ENCODE results near the gene NCF2.

The NCF2 gene

DNA sequence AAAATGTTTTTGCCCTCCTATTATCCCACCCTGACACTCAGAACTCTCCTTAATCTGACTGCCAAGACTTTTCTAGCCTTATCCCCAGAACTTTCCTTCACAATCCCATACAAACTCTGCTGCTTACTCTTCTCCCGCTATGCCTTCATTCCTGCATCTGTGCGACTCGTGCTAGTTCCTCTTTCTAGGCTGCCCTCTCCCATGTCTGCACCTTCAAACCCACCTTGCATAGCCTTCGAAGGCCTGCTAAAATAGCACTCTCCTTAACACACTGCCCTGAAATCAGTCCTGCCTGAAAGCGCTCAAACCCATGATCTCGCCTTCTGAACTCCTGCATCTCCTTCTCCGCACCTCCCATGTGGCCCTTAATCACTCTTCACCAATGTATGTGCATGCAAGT lies 2.5 kb upstream of the NCF2 start:
- no peaks in the 10 kb centered on the region for H3K36me3 ChIP-seq (replicated peaks in 1 of 2; ENCODE audit: control insufficient read depth in 2 of 2, insufficient read depth in 2 of 2, low read length in 2 of 2)
- H3K4me1 ChIP-seq (ENCODE audit: control insufficient read depth in 2 of 2, insufficient read depth in 1 of 2, low read depth in 1 of 2, low read length in 2 of 2): peaks cover 0 to 8% of the 10 kb centered on the region in 2 donors
- no peak overlapping the region for H2BK5ac ChIP-seq (ENCODE audit: low read length)
- H3K18ac ChIP-seq (ENCODE audit: low read length): no peak overlapping the region
- no peak overlapping the region for H2BK120ac ChIP-seq (ENCODE audit: low read depth, low read length)
- no peak overlapping the region for H3K9ac ChIP-seq (ENCODE audit: low read depth, low read length, poor library complexity)
- peak overlapping the region in 1 of 2 donors; percentile 37 for H3K4me3 ChIP-seq (ENCODE audit: low read length in 2 of 2)
- no peak overlapping the region for H4K91ac ChIP-seq (ENCODE audit: low read depth, low read length, poor library complexity)
- no peak overlapping the region for H2BK12ac ChIP-seq (ENCODE audit: low read length)
- no peak overlapping the region for H3K4me2 ChIP-seq (ENCODE audit: insufficient read depth, low read length, poor library complexity, severe bottlenecking)
- no peak for DNase-seq (ENCODE audit: low spot score)
- no peak overlapping the region for H3K14ac ChIP-seq (ENCODE audit: low read length)
- H3K27ac ChIP-seq (replicated peaks; ENCODE audit: low read length): no peak overlapping the region
- H4K8ac ChIP-seq (ENCODE audit: low read depth, low read length): peak overlapping the region; percentile 29
- no peak overlapping the region for H3K4ac ChIP-seq (ENCODE audit: low read length)
- no peak overlapping the region for H2AFZ ChIP-seq (ENCODE audit: low read length)
- no peaks in the 10 kb centered on the region for H3K79me1 ChIP-seq (ENCODE audit: low read depth, low read length)
- H2BK15ac ChIP-seq (ENCODE audit: low read length): no peak overlapping the region
- H2AK5ac ChIP-seq (ENCODE audit: low read depth, low read length): no peak overlapping the region
- no peak overlapping the region for H3K23ac ChIP-seq (ENCODE audit: low read depth, low read length, poor library complexity)
- peaks cover 0 to 15% (median 0%) of the 10 kb centered on the region in 3 experiments for H3K27me3 ChIP-seq (ENCODE audit: control insufficient read depth in 3 of 3, insufficient read depth in 3 of 3, low read depth in 1 of 3, low read length in 3 of 3)
- WGBS, 2 donors (ENCODE audit: extremely low coverage in 2 of 2, insufficient read length in 2 of 2, insufficient replicate concordance in 1 of 2): no CpG with 5 or more reads among the region's 7 CpGs
- H3K9me3 ChIP-seq (replicated peaks in 1 of 2; ENCODE audit: control insufficient read depth in 2 of 2, insufficient read depth in 1 of 2, low read depth in 1 of 2, low read length in 2 of 2): peaks cover 0 to 2% of the 10 kb centered on the region in 2 donors

DNA sequence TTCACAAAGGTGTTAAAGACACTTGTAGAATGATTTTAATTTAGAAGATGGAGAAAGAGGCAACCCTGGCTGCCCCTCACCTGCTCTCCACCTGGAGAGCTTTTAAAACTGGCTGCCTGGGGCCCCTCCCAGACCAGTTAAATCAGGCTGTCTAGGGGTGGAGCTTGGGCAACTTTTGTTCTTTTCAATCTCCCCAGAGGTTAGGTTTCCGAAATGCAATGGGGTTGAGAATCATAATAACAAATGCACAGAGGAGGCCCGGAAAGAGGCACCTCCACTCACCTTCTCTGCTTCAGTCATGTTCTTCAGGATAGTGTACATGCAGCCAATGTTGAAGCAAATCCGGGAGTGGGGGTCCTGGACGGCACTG lies 400 bp downstream of the NCF2 start:
- Histone ChIP-seq H2BK120ac (ENCODE audit: low read depth, low read length) (no peak overlapping the region), H3K9ac (ENCODE audit: low read depth, low read length, poor library complexity) (no peak overlapping the region), H2AK5ac (ENCODE audit: low read depth, low read length) (no peak overlapping the region), H3K9me3 (replicated peaks in 1 of 2; ENCODE audit: control insufficient read depth in 2 of 2, insufficient read depth in 1 of 2, low read depth in 1 of 2, low read length in 2 of 2) (peaks cover 0 to 2% of the 10 kb centered on the region in 2 donors), H3K27ac (replicated peaks; ENCODE audit: low read length) (no peak overlapping the region), H3K27me3 (ENCODE audit: control insufficient read depth in 3 of 3, insufficient read depth in 3 of 3, low read depth in 1 of 3, low read length in 3 of 3) (peaks cover 0 to 15% (median 0%) of the 10 kb centered on the region in 3 experiments), H3K4me1 (ENCODE audit: control insufficient read depth in 2 of 2, insufficient read depth in 1 of 2, low read depth in 1 of 2, low read length in 2 of 2) (peaks cover 0 to 8% of the 10 kb centered on the region in 2 donors), H2BK15ac (ENCODE audit: low read length) (no peak overlapping the region), H3K23ac (ENCODE audit: low read depth, low read length, poor library complexity) (no peak overlapping the region), H4K91ac (ENCODE audit: low read depth, low read length, poor library complexity) (no peak overlapping the region), H3K4ac (ENCODE audit: low read length) (no peak overlapping the region), H2AFZ (ENCODE audit: low read length) (no peak overlapping the region), H2BK12ac (ENCODE audit: low read length) (no peak overlapping the region), H3K4me2 (ENCODE audit: insufficient read depth, low read length, poor library complexity, severe bottlenecking) (no peak overlapping the region), H3K36me3 (replicated peaks in 1 of 2; ENCODE audit: control insufficient read depth in 2 of 2, insufficient read depth in 2 of 2, low read length in 2 of 2) (no peaks in the 10 kb centered on the region), H2BK5ac (ENCODE audit: low read length) (no peak overlapping the region), H4K8ac (ENCODE audit: low read depth, low read length) (no peak overlapping the region), H3K79me1 (ENCODE audit: low read depth, low read length) (no peaks in the 10 kb centered on the region), H3K4me3 (ENCODE audit: low read length in 2 of 2) (no peak overlapping the region), H3K18ac (ENCODE audit: low read length) (peak overlapping the region; percentile 23), H3K14ac (ENCODE audit: low read length) (no peak overlapping the region)
- DNase-seq (ENCODE audit: low spot score): no peak
- WGBS, 2 donors (ENCODE audit: extremely low coverage in 2 of 2, insufficient read length in 2 of 2, insufficient replicate concordance in 1 of 2): no CpG with 5 or more reads among the region's 4 CpGs

DNA sequence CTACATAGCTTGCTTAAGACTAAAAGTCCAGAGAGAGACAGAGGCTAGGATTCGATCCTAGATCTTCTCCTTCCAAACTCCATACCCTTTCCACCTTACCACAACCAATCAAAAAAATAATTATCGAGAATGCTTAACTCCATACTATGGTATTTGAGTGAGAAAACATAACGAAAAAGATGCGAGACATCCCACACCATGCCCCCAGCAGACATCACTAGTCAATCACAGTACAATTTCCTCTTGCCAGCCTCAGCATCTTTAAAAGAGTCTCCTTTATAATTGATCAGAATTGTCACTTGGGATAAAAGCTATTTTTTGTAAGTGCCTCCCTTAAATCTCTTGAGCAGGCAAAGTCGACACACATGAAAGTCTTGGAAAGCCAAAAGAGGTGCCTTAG lies 875 bp downstream of the NCF2 start:
- no peak overlapping the region for H3K27ac ChIP-seq (replicated peaks; ENCODE audit: low read length)
- H2AK5ac ChIP-seq (ENCODE audit: low read depth, low read length): no peak overlapping the region
- H2AFZ ChIP-seq (ENCODE audit: low read length): no peak overlapping the region
- H3K79me1 ChIP-seq (ENCODE audit: low read depth, low read length): no peaks in the 10 kb centered on the region
- no peak overlapping the region for H3K4me2 ChIP-seq (ENCODE audit: insufficient read depth, low read length, poor library complexity, severe bottlenecking)
- no peak overlapping the region for H2BK5ac ChIP-seq (ENCODE audit: low read length)
- no peak overlapping the region for H4K91ac ChIP-seq (ENCODE audit: low read depth, low read length, poor library complexity)
- peaks cover 0 to 15% (median 0%) of the 10 kb centered on the region in 3 experiments for H3K27me3 ChIP-seq (ENCODE audit: control insufficient read depth in 3 of 3, insufficient read depth in 3 of 3, low read depth in 1 of 3, low read length in 3 of 3)
- H2BK15ac ChIP-seq (ENCODE audit: low read length): no peak overlapping the region
- no peak overlapping the region for H3K14ac ChIP-seq (ENCODE audit: low read length)
- H3K4ac ChIP-seq (ENCODE audit: low read length): no peak overlapping the region
- no peak overlapping the region for H2BK12ac ChIP-seq (ENCODE audit: low read length)
- no peak overlapping the region for H3K18ac ChIP-seq (ENCODE audit: low read length)
- no peak overlapping the region for H4K8ac ChIP-seq (ENCODE audit: low read depth, low read length)
- H3K9ac ChIP-seq (ENCODE audit: low read depth, low read length, poor library complexity): no peak overlapping the region
- H2BK120ac ChIP-seq (ENCODE audit: low read depth, low read length): no peak overlapping the region
- DNase-seq (ENCODE audit: low spot score): no peak
- H3K23ac ChIP-seq (ENCODE audit: low read depth, low read length, poor library complexity): no peak overlapping the region
- H3K4me1 ChIP-seq (ENCODE audit: control insufficient read depth in 2 of 2, insufficient read depth in 1 of 2, low read depth in 1 of 2, low read length in 2 of 2): peaks cover 0 to 8% of the 10 kb centered on the region in 2 donors
- no peaks in the 10 kb centered on the region for H3K36me3 ChIP-seq (replicated peaks in 1 of 2; ENCODE audit: control insufficient read depth in 2 of 2, insufficient read depth in 2 of 2, low read length in 2 of 2)
- H3K9me3 ChIP-seq (replicated peaks in 1 of 2; ENCODE audit: control insufficient read depth in 2 of 2, insufficient read depth in 1 of 2, low read depth in 1 of 2, low read length in 2 of 2): peaks cover 0 to 2% of the 10 kb centered on the region in 2 donors
- no peak overlapping the region for H3K4me3 ChIP-seq (ENCODE audit: low read length in 2 of 2)
- 100% methylated on average over 1 of the region's 5 CpGs for WGBS, 2 donors (ENCODE audit: extremely low coverage in 2 of 2, insufficient read length in 2 of 2, insufficient replicate concordance in 1 of 2)

DNA sequence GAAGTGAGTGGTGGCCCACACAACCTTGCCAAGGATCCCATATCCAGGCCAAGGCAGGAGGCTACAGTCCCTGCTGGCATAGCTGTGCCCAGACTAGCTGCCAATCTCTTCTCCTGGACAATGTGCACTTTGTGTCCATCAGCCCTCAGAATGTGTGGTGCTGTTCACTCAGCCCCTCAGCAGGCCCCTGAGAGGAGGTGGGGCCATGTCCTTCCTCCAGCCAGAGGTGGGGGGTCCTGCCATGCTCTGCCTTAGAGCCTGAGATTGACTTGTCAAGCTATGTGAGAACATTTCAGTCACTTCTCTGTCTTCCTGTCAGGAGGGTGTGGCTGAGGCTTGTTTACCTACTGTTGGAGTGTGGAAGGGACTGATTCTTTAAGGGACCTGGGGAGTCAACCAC lies 1.4 kb downstream of the NCF2 start:
- H3K27ac ChIP-seq (replicated peaks; ENCODE audit: low read length): no peak overlapping the region
- H3K36me3 ChIP-seq (replicated peaks in 1 of 2; ENCODE audit: control insufficient read depth in 2 of 2, insufficient read depth in 2 of 2, low read length in 2 of 2): no peaks in the 10 kb centered on the region
- H2AFZ ChIP-seq (ENCODE audit: low read length): no peak overlapping the region
- H2BK12ac ChIP-seq (ENCODE audit: low read length): no peak overlapping the region
- no peak overlapping the region for H2BK5ac ChIP-seq (ENCODE audit: low read length)
- peak overlapping the region; percentile 31 for H3K18ac ChIP-seq (ENCODE audit: low read length)
- H2BK120ac ChIP-seq (ENCODE audit: low read depth, low read length): no peak overlapping the region
- no peak overlapping the region for H4K8ac ChIP-seq (ENCODE audit: low read depth, low read length)
- no peak overlapping the region for H3K9ac ChIP-seq (ENCODE audit: low read depth, low read length, poor library complexity)
- no peak overlapping the region for H3K4me3 ChIP-seq (ENCODE audit: low read length in 2 of 2)
- H3K79me1 ChIP-seq (ENCODE audit: low read depth, low read length): no peaks in the 10 kb centered on the region
- peaks cover 0 to 2% of the 10 kb centered on the region in 2 donors for H3K9me3 ChIP-seq (replicated peaks in 1 of 2; ENCODE audit: control insufficient read depth in 2 of 2, insufficient read depth in 1 of 2, low read depth in 1 of 2, low read length in 2 of 2)
- H2AK5ac ChIP-seq (ENCODE audit: low read depth, low read length): peak overlapping the region; percentile 1
- H3K4me1 ChIP-seq (ENCODE audit: control insufficient read depth in 2 of 2, insufficient read depth in 1 of 2, low read depth in 1 of 2, low read length in 2 of 2): peaks cover 0 to 8% of the 10 kb centered on the region in 2 donors
- H3K4me2 ChIP-seq (ENCODE audit: insufficient read depth, low read length, poor library complexity, severe bottlenecking): no peak overlapping the region
- H3K14ac ChIP-seq (ENCODE audit: low read length): no peak overlapping the region
- H4K91ac ChIP-seq (ENCODE audit: low read depth, low read length, poor library complexity): peak overlapping the region; percentile 56
- no peak overlapping the region for H3K4ac ChIP-seq (ENCODE audit: low read length)
- no peak for DNase-seq (ENCODE audit: low spot score)
- H3K23ac ChIP-seq (ENCODE audit: low read depth, low read length, poor library complexity): no peak overlapping the region
- no peak overlapping the region for H2BK15ac ChIP-seq (ENCODE audit: low read length)
- H3K27me3 ChIP-seq (ENCODE audit: control insufficient read depth in 3 of 3, insufficient read depth in 3 of 3, low read depth in 1 of 3, low read length in 3 of 3): peaks cover 0 to 14% (median 0%) of the 10 kb centered on the region in 3 experiments
